HuH-7 (cell line): ENCODE data around the gene BTLA.
A peak's percentile ranks its signal among the peaks of the same experiment; 100 is the strongest.
"Not testable (repeated sequence)": the region's sequence is repeated elsewhere in the genome, so short reads cannot be mapped to it uniquely, and the experiment has no call there.

ENCODE experiments used
- DNase-seq: peaks from one replicate; pipeline ENCODE4 v3.0.0; 2011; ENCODE audit warnings: low spot score

The BTLA gene

DNA sequence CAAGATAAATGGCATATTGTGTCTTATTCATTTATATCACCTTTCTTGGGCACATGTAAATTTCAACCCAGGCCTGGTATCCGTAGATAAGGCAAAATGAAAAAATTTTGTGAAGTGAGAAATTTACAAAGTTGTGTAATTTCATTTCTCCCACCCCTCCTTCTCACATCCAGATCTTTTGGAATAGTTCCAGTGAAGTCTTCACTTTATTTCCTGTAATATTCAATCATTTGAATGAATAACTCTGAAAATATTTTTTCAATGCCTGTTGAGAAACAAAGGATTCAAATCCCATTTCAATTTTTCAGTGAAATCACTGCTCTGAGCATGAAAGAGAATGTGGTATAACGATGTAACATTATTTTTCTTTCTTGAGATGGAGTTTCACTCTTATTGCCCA is 53.4 kb downstream of the BTLA start:
- no peak for DNase-seq

DNA sequence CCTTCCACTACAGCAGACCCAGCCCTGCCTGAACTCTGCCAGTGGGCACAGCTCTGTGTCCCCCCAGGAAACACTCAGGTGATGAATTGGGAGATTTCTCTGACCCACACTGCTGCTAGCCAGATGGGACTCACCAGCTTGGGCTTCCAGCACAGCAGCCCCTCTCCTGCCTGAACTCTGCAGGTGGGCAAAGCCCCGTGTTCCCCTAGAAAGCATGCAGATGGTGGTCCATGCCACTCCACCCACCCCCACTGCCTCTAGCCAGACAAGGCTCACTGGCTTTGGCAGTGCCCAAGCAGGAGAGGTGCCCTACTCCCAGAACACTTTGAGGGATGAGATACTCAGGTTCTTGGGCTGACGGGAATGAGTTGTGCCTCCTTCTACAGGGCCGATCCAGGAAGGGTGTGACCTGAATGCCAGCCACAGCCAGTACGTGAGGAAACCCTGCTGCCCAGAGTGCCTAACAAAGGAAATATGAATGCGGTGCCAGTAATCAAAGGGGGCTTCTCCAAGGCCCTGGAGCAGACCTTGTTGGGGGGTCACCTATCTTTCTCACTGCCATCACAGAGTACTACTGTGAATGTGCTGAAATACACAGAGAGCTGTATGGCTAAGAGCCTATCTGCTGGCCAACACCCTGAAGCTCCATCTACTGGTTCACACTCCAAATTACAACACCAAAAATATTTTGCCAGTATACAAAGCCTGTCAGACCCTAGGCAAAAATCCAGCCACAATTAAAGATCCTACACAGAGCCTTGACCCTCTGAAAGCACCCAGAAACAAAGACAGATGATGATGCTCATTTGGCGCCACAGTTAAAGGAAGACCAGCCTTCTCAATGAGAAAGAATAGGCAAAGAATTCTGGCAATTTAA is 61.9 kb downstream of the BTLA start:
- DNase-seq = peak; percentile 16

DNA sequence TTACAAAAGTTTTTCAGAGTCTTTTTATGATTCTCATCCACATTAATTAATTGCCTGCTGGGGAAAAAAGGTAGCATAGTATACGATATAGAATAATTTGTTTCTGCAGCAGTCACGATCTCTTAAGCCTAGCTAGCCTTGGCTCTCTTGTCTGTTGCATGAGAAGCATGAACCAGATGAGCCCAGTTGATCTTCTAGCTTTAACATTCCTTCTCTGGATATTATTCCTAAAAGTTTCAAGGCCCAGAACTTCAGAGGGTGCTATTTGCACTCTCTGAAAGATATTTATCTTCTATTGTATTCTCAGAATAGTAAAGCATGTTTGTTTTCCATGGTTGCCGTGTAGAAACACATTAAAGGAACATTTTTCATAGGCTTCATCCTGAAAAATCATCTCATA is 69.3 kb downstream of the BTLA start:
- no peak for DNase-seq

DNA sequence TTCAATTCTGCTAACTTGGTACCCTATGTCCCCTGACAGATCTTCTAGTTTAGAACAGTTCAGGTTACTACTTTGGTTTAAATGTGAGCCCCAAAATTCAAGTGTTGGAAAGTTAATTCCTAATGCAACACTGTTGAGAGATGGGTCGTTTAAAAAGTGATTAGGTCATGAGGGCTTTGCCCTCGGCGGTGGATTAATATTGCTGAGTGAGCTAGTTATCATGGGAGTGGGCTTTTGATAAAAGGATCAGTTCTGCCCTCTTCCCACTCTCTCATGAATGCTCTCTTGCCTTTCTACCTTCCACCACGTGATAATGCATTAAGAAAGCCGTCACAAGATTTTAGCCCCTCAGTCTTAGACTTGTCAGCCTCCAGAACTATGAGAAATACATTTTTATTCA is 72.1 kb downstream of the BTLA start:
- DNase-seq = no peak

DNA sequence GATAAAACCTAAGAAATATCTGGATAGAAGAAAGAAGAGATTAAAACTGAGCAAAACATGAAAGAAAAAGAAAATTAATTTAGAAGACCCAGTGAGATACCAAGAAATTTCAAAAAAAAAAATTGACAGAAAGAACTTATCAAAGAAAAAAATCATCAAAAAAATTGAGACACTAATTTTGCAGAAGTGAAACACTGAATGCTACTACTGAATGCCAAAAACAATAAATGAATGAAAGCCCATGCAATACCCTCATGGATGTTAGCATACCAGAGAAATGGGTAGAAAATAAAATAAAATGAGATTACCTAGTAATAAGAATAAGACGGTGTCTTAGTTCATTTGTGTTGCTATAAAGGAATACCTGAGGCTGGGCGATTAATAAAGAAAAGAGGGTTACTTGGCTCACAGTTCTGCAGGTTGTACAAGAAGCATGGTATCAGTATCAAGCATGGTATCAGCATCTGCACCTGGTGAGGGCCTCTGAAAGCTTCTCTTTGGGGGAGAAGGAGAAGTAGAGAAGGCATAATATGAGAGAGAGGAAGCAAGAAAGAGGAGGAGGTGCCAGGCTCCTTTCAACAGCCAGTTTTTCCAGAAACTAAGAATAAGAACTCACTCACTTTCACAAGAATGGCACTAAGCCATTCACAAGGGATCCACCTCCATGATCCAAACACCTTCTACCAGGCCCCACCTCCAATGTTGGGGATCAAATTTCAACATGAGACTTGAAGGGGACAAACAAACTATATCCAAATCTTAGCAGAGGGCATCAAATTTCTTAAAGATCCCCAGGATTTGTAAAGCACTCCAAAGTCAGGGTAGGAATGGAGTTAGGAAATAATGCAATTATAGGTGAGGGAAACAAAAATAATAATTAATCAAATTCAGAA is 73.2 kb downstream of the BTLA start:
- DNase-seq = no peak

DNA sequence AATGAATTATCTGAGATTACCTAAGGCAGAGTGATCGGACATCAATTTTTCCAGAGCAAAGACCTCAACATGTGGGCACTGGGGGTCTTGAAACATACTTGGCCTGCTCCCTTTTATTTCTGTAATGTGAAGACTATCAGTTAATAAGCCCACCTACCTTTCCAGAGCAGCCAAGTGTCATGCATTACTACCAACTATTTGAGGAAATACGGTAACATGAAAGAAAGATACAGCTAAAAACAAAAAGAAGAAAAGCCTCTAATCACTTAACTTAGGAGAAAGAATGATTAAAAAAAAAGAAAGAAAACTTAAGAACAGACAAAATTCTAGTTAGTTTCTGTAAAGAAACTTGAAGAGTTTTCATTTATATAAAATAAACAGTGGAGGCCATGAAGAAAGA is 73.9 kb downstream of the BTLA start:
- no peak for DNase-seq

DNA sequence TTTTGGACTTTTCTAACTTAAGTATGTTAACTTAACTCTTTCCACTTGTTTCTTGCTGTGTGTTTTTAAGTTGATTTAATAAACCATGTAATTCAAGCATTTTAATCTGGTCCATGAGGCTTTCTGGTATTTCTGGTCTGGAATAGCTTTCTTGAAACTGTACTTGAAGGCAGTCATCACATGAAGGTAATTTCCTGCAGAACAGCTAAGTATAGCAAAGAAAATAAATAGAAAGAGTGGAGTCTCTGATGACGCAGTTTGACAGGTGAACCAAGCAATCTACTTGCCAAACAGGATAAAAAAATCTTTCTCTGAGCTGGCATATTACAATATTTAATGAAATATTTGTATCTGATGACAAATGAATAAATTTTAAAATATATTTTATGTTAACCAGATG is 74.9 kb downstream of the BTLA start:
- no peak for DNase-seq

DNA sequence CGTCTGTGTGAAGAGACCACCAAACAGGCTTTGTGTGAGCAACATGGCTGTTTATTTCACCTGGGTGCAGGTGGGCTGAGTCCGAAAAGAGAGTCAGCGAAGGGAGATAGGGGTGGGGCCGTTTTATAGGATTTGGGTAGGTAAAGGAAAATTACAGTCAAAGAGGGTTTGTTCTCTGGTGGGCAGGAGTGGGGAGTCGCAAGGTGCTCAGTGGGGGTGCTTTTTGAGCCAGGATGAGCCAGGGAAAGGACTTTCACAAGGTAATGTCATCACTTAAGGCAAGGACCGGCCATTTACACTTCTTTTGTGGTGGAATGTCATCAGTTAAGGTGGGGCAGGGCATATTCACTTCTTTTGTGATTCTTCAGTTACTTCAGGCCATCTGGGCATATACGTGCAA is 76.4 kb downstream of the BTLA start:
- not testable (repeated sequence) for DNase-seq

DNA sequence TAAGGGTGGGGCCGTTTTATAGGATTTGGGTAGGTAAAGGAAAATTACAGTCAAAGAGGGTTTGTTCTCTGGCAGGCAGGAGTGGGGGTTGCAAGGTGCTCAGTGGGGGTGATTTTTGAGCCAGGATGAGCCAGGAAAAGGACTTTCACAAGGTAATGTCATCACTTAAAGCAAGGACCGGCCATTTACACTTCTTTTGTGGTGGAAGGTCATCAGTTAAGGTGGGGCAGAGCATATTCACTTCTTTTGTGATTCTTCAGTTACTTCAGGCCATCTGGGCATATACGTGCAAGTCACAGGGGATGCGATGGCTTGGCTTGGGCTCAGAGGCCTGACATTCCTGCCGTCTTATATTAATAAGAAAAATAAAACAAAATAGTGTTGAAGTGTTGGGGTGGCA is 80.7 kb downstream of the BTLA start:
- DNase-seq = not testable (repeated sequence)

DNA sequence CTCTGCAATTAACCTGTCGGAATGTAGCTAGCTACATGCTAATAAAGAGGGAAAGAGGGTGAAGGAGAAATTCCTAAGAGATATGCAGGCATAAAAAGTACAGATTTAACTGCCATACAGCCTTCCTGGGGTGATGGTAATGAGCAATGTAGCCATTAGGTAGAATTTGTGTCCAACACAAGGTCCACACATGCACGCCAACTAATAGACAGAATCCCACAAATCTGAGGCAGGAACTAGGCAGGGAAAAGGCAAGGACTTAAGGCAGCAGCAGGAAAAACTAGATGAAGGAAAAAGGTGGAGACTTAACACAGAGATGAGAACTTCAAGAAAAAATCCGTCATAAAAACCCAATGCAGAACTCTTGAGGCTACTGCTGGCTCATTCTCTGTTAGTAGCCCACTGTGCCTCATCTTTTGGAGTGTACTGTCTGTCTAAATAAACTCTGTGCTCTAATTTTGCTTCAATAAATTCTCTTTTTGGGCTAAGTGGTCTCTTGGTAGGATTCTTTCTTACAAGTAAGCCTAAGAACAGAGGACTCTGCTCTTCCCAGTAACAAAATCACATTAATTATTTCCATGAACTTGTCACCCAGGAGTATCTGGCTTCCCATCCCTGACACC is 81.5 kb downstream of the BTLA start:
- DNase-seq = no peak

DNA sequence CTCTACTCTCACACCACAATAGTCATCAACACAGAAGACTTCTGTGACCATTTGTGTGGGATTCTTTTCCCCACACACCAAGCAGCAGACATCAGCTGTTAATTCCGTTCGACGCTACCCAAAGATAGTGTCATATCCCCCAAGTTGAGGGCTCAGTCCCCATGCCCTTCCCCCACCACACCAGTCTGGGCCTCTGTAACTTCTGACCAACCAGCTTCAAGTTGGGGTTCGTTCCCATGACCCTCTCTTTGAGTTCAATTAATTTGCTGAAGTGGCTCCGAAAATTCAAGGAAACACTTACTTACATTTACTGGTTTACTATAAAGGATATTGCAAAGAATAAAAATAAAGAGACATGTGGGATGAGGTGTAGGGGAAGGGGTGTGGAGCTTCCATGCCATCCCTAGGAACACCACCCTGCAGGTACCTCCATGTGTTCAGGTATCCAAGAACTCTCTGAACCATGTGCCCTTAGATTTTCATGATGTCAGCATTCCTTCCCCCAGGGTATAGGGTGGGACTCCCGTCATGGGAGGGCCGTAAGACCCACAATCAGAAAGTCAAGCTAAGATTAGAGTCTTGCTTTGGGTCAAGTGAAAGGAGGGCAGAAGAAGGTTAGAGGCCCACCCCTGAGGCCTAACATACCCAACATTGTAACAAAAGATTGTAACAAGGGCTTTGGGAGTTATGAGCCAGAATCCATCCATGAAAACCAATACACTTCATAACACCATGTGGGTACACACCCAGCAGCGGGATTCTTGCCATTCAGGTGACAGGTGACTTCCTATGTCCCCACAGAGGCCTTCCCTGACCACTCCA is 82.7 kb downstream of the BTLA start:
- no peak for DNase-seq

DNA sequence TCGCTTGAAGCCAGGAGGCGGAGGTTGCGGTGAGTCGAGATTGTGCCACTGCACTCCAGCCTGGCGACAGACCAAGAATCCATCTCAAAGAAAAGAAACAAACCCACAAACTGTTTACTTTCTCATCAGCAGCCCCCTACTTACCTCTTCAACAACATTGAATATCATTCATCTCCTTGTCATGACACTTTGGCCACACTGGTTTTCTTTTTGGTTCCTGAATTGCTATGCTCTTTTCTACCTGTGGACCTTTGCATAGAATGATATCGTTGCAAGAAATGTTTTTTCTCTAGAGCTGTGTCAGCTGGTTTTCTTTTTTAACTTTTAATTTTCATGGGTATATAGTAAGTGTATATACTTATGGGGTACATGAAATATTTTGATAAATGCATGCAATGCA is 83.9 kb downstream of the BTLA start:
- DNase-seq = no peak
